Activated naive CD8-positive, alpha-beta T cell treated with anti-CD3 and anti-CD28 coated beads for 36 hours (primary cell): ENCODE data around the gene PAX3. TPM values are rescaled to one million over a fixed set of nuclear protein-coding genes. Genes with fewer than 3 reads are reported as not detected.

Source experiments
- total RNA-seq, 2 experiments: library from RNA; stranded (reverse); gene quantifications; one replicate each; pipeline ENCODE4 v1.2.3, GENCODE V29; 2021

PAX3 gene
- total RNA-seq, 2 experiments from 2014 or later = not detected

Other genes starting within 250 kb of the PAX3 start
- 1 to 10 TPM; 2.7 to 3.1 TPM for gene SGPP2, start 125.5 kb upstream of the PAX3 start, total RNA-seq